22Rv1 (cell line): Measurements from ENCODE around the gene ATP2B2.

ENCODE experiments used
- H3K27ac ChIP-seq: fragments of 450-650 bp; 2 replicates; pipeline ENCODE4 v1.5.1; 2017
- ZFX ChIP-seq: fragments of 450-650 bp; IDR thresholded peaks from 2 replicates; pipeline ENCODE4 v1.6.1; 2017; ENCODE audit warnings: antibody characterized with exemption, borderline replicate concordance
- TF ChIP-seq, protein P1 (sequence below): fragments of 450-650 bp; IDR thresholded peaks from 2 replicates; pipeline ENCODE4 v1.5.1; 2017; ENCODE audit warnings: mild to moderate bottlenecking

ATP2B2 gene

DNA sequence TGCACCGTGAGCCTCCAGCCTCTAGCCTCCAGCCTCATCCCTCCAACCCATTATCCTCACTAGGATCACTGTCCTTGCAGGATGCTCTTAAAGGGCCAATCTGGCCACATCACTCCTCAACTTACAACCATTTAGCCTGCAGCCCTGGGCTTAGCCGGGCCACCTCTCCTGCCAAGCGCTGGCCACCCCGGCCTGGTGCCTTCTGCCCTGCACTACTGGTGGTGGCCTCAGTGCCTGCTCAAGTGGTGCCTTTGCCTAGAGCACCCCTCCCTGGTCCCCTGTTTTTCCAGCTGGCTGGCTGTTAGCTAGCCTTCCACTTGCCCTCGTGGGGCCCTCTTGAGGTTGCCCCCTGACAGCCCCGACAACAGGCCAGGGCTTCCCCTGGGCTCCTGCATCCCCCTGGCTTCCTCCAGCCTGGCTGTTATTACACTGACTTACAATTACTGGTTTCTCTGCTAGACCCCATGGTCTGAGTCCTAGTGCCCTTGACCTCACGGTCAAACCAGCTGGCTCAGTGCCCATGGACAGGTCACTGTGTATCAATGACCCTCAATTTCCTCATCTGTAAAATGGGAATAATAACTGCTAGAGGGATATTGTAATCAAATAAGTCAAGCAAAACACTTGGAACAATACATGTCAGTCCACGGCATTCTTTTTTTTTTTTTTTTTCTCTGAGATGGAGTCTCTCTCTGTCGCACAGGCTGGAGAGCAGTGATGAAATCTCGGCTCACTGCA lies 15.5 kb downstream of the ATP2B2 start:
- no peak overlapping the region for H3K27ac ChIP-seq

DNA sequence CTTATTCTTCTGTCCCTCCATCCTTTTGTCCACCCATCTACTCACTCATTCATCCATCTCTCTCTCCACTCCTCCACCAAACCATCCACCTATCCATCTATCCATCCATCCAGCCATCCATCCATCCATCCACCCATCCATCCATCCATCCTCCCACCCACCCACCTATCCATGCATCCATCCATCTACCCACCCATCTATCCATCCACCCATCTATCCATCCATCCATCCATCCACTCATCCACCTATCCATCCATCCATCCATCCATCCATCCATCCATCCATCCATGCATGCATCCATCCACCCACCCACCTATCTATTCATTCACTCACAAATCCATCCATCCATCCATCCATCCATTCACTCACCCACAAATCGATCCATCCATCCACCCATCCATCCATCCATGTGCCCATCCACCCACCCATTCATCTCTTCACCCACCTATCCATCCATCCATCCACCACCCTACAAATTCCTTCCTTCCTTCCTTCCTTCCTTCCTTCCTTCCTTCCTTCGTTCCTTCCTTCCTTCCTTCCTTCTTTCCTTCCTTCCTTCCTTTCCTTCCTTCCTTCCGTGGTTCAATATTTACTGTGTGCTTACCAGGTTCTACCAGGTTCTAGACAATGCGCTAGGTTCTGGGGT lies 17.3 kb downstream of the ATP2B2 start:
- no peak overlapping the region for H3K27ac ChIP-seq
- TF ChIP-seq, protein P1, sequence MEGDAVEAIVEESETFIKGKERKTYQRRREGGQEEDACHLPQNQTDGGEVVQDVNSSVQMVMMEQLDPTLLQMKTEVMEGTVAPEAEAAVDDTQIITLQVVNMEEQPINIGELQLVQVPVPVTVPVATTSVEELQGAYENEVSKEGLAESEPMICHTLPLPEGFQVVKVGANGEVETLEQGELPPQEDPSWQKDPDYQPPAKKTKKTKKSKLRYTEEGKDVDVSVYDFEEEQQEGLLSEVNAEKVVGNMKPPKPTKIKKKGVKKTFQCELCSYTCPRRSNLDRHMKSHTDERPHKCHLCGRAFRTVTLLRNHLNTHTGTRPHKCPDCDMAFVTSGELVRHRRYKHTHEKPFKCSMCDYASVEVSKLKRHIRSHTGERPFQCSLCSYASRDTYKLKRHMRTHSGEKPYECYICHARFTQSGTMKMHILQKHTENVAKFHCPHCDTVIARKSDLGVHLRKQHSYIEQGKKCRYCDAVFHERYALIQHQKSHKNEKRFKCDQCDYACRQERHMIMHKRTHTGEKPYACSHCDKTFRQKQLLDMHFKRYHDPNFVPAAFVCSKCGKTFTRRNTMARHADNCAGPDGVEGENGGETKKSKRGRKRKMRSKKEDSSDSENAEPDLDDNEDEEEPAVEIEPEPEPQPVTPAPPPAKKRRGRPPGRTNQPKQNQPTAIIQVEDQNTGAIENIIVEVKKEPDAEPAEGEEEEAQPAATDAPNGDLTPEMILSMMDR = no peak
- TF ChIP-seq ZFX = no peak

More for the DNA sequence above, 15.5 kb downstream of the ATP2B2 start:
- TF ChIP-seq, protein P1 = no peak
- no peak for TF ChIP-seq ZFX

DNA sequence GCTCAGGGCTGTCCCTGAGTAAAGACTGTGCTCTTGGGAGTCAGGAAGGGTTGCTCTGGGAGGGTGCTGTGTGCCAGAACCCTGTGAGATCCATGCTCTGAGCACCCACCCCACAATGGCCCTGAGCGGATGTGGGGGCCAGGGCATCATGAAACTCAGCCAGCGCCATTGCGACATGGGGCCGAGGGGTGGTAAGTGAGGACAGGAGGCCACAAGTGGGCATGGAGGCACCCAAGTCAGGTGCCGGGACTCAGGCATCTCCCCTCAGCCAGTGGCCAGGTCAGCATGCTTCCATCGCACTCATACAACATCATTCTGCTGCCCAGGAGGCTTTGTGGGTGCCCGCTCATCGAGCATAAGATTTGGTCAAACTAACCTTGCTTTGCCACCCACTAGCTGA lies 19.6 kb downstream of the ATP2B2 start:
- TF ChIP-seq, protein P1 = no peak

DNA sequence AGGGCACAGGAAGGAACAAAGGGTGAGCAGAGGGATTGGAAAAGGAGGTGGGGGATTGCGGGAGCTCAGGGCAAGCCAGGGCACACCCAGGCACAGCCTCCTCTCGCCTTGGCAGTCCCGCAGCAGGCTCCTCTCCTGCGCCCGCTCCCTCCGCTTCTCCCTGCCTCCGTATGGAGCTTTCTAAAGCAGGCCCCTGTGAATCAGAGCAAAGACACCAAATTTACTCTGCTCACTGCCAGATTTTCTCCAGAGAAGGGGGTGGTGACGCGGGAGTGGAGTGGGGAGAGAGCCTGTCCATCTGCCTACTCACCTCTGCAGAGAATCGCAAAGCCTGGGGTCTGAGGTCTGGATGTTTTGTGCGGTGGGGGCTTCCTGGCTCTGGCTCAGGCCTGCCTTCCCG lies 20.0 kb downstream of the ATP2B2 start:
- TF ChIP-seq ZFX = no peak
- TF ChIP-seq, protein P1 = no peak
- no peak overlapping the region for H3K27ac ChIP-seq

More for the DNA sequence above, 19.6 kb downstream of the ATP2B2 start:
- no peak overlapping the region for H3K27ac ChIP-seq

DNA sequence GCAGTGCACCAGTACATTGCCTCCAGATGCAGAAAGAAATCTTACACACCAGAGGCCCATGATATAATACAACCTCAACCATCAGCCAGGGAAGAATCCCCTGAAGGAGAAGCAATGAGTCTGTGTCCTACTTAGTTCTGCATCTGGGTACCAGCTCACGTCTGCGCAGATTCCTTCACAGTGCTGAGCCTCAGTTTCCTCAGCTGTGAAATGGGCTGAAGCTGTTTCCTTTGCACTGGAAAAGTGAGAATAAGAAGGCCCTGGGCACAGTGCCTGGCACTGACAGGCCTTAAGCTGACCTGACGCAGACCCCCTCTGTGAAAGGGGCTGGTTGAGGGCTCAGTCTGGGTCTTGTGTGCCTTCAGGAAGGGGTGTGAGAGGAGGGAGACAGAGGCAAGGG lies 20.7 kb downstream of the ATP2B2 start:
- no peak overlapping the region for H3K27ac ChIP-seq
- TF ChIP-seq, protein P1 = no peak
- TF ChIP-seq ZFX = no peak

DNA sequence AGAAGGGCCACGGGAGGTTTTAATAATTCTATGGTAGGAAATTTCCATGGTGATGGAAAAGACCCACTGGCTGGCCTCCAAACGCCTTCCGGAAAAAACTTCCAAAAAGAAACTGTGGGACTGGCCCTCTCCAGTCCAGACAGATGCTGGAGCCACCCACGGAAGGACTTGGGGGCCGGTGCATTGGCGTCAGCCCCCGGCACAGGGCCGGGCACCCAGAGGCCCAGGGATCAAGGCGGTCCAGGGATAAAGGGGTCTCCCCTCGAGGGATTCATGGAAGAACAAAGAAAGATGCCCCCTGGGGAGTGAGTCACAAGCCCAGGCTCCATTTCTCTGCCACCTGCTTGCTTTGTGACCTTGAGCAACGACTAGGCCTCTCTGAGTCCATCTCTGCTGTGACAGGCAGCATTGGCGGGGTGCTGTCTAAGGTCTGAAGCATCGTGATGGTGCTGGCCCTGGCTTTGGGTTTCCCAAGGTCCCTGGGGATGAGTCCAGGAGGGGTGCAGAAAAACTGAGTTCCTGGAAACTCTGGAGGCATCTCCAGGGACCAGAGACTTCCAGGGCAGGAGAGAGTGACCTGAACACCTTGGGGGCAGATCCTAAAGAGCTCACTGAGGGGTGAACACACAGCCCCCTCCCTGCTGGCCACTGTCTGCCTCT lies 21.6 kb downstream of the ATP2B2 start:
- no peak for TF ChIP-seq ZFX

DNA sequence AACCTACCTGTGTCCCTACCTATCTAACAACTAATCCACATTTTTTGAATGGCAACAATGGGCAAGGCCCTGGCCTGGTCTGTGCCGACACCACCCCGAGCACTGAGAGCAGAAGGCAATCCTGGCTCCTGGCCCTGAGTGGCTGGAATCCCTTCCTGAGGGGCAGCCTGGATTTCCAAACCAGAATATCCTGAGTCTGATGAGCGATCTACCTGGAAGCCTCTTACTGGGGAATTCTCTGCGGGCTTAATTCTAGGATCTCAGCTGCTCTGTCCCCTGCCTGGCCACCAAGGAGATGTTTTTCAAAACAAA lies 22.1 kb downstream of the ATP2B2 start:
- TF ChIP-seq ZFX = no peak
- TF ChIP-seq, protein P1 = no peak
- no peak overlapping the region for H3K27ac ChIP-seq

More for the DNA sequence above, 21.6 kb downstream of the ATP2B2 start:
- no peak overlapping the region for H3K27ac ChIP-seq
